ENCODE measurements around the gene KCNQ5.

KCNQ5 gene

GRCh38 chr6:72857791-72858585, 236.1 kb downstream of the KCNQ5 start:
- H3K4me3 ChIP-seq (ENCODE audit: low read depth, low read length): no peak overlapping the region
- TF ChIP-seq CTCF (IDR thresholded peaks at IDR 0.05; ENCODE audit: borderline replicate concordance, insufficient read depth, low read depth, low read length): no peak

DNA sequence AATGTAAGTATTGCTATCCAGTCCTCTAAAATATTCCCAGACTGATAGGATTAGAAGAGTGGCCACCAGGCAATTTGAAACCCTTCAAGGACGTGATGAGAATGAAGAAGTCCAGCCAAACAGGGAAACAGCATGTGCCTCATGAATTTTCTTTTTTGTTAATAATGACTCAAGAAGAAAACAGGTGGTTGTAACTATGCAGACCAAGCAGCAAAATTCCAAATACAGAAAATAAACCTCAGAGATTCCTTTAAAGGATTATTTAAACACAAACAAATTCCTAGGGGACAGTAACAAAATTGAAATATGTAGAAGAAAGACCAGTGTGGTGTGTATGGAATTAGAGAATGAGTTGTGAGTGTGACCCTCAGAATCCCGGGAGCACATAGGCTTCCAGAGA, 239.2 kb downstream of the KCNQ5 start:
- no peak overlapping the region for H3K4me3 ChIP-seq (ENCODE audit: low read depth, low read length)
- TF ChIP-seq CTCF (IDR thresholded peaks at IDR 0.05; ENCODE audit: borderline replicate concordance, insufficient read depth, low read depth, low read length): no peak

DNA sequence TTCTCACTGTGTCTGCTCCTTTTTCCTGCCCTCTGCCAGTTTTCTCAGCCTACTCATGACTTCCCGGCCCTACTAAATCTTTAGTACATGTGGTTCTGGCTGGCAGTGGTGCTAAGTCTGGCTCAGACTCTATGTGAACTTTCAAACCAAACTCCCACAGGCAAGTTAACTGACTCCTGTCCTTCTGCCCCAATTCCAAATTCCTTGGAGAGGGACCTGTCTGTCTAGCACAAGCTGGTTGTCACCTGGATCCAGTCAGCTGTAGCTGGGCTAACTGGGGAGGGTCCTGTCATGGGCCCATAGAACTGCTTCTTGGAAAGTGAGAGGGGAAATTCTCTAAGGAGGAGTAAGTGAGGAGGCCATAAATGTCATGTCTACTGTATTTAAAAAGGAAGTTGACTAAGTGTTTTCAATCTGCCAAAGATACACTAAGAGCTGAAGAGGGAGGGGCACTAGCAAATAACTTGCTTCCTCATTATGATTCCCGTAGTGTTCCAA, 240.1 kb downstream of the KCNQ5 start:
- H3K4me3 ChIP-seq (ENCODE audit: low read depth, low read length): no peak overlapping the region
- TF ChIP-seq CTCF (IDR thresholded peaks at IDR 0.05; ENCODE audit: borderline replicate concordance, insufficient read depth, low read depth, low read length): no peak

DNA sequence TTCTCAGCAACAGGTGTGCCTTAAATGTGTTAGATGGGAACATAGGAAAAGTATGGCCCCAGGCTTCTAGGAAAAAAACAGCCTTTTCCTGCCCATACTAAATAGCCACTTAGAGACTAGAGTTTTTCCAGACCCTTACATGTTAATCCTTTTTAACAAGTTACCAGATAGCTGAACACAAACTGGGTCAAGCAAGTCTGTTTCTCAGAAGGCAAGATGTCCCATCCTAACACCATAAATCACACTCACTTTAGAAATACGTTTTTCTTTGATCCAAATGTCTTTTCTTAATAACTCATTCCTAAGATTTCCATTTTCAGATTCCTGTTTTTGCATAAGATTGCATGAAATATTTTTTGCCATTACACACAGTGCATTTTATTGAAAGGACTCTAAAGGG, 241.3 kb downstream of the KCNQ5 start:
- TF ChIP-seq CTCF (IDR thresholded peaks at IDR 0.05; ENCODE audit: borderline replicate concordance, insufficient read depth, low read depth, low read length): no peak

GRCh38 chr6:72864236-72864635, 242.4 kb downstream of the KCNQ5 start:
- TF ChIP-seq CTCF (IDR thresholded peaks at IDR 0.05; ENCODE audit: borderline replicate concordance, insufficient read depth, low read depth, low read length): no peak
- no peak overlapping the region for H3K4me3 ChIP-seq (ENCODE audit: low read depth, low read length)

More for the DNA sequence above, 241.3 kb downstream of the KCNQ5 start:
- no peak overlapping the region for H3K4me3 ChIP-seq (ENCODE audit: low read depth, low read length)

- TF ChIP-seq CTCF (IDR thresholded peaks at IDR 0.05; ENCODE audit: borderline replicate concordance, insufficient read depth, low read depth, low read length): no peak
Observed at GRCh38 chr6:72864799-72865198, 242.9 kb downstream of the KCNQ5 start.

DNA sequence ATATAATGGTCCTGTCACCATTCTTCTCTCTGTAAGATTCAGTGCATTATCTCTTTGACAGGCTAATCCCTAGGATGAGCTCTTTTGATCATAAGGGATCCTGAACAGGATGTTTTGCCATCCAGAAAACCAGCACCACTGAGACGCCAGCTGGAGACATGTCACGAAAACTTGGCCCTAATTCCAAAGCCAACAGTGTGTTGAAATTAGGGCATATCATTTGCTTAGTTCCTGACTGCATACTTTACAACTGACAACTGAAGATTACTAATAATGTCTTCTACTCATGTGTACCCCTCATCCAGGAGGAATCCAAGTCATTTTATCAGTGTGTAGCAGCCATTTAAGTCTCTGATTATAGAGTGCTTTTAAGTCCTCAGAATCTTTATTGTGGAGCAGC, 243.6 kb downstream of the KCNQ5 start:
- no peak for TF ChIP-seq CTCF (IDR thresholded peaks at IDR 0.05; ENCODE audit: borderline replicate concordance, insufficient read depth, low read depth, low read length)
- H3K4me3 ChIP-seq (ENCODE audit: low read depth, low read length): no peak overlapping the region

More at GRCh38 chr6:72864799-72865198, 242.9 kb downstream of the KCNQ5 start:
- no peak overlapping the region for H3K4me3 ChIP-seq (ENCODE audit: low read depth, low read length)
